COLO668 (cell line): ENCODE results near the gene PIK3C2B.
A peak's percentile ranks its signal among the peaks of the same experiment; 100 is the strongest.
"Not testable (repeated sequence)": the region's sequence is repeated elsewhere in the genome, so short reads cannot be mapped to it uniquely, and the experiment has no call there.

Source experiments
- DNase-seq: peaks from one replicate; lab custom pipeline; 2025; ENCODE audit not compliant: unreplicated experiment; lab: John Stamatoyannopoulos, UW

The PIK3C2B gene, protein sequence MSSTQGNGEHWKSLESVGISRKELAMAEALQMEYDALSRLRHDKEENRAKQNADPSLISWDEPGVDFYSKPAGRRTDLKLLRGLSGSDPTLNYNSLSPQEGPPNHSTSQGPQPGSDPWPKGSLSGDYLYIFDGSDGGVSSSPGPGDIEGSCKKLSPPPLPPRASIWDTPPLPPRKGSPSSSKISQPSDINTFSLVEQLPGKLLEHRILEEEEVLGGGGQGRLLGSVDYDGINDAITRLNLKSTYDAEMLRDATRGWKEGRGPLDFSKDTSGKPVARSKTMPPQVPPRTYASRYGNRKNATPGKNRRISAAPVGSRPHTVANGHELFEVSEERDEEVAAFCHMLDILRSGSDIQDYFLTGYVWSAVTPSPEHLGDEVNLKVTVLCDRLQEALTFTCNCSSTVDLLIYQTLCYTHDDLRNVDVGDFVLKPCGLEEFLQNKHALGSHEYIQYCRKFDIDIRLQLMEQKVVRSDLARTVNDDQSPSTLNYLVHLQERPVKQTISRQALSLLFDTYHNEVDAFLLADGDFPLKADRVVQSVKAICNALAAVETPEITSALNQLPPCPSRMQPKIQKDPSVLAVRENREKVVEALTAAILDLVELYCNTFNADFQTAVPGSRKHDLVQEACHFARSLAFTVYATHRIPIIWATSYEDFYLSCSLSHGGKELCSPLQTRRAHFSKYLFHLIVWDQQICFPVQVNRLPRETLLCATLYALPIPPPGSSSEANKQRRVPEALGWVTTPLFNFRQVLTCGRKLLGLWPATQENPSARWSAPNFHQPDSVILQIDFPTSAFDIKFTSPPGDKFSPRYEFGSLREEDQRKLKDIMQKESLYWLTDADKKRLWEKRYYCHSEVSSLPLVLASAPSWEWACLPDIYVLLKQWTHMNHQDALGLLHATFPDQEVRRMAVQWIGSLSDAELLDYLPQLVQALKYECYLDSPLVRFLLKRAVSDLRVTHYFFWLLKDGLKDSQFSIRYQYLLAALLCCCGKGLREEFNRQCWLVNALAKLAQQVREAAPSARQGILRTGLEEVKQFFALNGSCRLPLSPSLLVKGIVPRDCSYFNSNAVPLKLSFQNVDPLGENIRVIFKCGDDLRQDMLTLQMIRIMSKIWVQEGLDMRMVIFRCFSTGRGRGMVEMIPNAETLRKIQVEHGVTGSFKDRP (N-terminal part only)

DNA sequence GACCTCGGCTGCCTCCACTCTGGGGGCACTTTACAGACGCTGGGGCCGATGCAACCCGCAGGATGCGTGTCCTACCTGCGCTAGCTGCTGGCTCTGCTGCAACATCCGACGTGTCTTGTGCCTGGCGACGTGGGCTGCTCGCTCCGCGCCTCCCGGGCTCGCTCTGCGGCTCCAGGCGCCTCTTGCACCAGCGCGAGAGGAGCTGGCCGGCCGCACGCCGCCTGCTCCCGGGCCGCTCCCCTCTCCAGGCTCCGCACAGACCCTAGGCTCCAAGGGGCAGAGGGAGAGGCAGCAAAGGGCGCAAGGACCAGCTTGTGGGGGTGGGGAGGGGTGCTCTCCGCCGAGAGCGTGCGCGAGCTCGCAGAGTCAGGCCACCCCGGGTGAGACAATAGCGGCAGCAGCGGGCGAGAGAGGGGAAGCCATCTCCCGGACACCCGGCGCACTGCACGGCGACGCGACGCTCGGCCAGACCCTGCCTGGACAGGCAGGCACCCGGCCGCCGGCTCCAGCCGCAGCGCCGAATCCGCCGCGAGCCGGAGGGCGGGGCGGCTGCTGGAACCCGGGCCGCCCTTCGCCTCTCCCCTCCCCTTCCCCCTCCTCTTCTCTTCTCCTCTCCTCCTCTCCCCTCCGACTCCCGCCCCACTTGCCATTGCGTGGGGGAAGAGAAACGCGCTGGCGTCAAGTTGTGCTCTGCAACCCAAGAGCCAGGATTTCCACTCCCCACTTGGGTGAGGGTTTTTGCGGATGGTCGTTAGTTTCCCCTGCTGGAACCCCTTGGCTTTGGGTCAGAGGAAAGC is at the start of gene PIK3C2B:
PIK3C2B (minus strand) TSS at position 525 of the 797 bp plus-strand sequence. CDS start 25,003 bp downstream, outside the sequence.
- DNase-seq: peak; percentile 94

DNA sequence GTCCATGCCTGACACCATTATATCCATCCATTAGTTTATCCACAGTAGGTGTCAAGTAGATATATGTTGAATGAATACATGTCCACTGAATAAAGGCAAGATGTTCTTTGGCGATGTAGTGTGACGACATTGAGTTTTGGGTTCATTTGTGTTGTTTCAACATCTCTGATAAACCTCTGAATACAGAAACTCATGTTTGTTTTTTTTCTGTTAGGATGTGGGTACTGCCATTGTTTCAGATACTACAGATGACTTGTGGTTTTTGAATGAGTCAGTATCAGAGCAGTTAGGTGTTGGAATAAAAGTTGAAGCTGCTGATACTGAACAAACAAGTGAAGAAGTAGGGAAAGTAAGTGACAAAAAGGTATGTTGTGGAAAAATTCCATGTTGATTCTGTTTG is 49.7 kb upstream of the PIK3C2B start:
- DNase-seq: no peak

DNA sequence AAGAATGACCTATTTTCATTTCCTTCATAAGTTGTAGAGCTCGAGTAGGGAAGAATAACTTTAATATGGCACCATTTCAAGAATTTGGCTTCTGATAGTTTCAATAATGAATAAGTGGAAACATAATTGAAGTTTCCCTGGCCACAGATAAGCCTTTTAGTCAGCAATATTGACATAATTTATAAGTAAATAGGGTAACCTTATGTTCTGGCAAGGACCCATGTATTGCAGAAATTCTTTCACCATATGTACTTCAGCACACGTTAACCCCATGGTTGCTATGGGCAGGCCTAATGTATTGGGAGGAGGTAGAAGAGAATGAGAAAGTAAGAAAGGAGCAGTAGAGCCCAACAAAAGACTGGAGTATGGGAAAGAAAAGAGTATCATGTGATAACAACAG is 47.0 kb upstream of the PIK3C2B start:
- DNase-seq: no peak

DNA sequence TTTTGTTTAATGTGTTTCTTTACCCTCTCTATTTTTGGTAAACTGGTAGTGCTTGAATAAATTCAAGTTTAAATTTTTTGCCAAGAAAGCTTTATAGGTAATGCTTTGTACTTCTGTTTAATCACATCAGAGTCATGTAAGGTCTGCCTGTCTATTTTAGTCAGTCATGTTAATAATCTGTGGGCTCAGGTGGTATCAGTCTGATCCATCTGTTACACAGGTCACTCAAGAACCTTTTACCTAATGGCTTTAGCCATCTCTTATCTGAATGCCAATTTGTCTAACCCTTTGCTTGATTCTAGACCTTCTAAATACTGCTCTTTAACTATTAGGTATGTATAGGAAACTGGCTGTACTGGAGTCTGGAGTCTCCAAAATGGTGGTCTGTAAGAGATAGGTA is 38.2 kb upstream of the PIK3C2B start:
- no peak for DNase-seq

DNA sequence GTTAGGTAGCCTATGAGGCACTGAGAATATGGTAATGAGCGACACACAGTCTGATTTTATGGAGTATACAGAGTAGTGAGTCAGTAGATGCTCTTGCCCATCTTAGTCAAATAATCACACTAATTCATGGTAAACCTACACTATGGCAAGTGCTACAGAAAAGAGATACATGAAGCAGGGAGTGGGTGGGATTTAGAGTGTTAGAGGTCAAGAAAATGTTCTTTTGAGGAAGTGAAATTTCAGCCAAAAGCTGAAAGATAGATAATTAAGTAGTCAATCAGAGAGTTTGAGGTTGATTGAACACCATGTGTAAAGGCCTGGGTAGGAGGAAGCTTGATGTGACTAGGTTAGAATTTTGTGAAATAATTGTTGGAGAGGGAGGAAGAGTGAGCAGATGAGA is 36.3 kb upstream of the PIK3C2B start:
- DNase-seq: no peak

DNA sequence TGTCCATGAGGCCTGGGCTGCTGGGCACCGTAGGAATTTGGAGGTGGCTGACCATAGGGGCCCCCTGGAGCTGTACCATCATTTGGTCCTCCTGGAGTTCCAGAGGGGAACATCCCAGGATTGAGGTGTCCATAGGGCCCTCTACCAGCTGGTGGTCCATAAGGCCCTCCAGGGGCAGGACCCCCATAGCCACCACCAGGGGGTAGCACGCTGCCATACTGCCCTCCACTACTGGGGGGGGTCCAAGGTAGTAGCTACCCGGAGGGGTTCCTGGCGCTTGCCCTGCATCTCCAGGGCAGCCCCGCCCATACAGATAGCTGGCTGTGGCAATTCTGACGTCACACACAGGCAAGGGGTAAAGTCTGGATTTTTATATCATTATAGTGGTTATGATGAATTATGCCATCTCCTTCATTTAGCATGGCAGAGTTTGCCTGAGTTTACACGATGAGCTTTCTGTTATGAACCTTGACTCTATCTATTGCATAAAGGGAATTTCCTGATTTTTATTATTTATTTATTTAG is 34.8 kb upstream of the PIK3C2B start:
- DNase-seq: no peak

DNA sequence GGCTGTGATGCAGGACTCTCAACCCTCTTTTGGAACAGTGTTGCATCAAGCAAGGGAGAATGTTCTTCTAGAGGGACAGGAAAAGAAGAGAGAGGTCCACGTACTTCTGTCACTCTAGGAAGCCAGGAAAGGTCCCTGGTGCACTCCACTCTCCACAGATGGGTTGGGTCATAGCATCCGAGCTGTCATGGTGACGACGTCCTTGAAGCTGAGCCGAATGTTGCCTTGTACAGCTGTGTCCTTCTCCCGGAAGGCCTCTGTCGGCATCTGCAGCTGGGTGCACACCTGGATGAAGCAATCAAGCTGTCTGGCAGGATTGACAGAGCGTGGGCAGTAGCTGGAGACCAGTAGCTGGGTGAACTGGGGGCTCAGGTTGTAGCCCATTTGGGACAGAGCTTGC is 34.1 kb upstream of the PIK3C2B start:
- no peak for DNase-seq

DNA sequence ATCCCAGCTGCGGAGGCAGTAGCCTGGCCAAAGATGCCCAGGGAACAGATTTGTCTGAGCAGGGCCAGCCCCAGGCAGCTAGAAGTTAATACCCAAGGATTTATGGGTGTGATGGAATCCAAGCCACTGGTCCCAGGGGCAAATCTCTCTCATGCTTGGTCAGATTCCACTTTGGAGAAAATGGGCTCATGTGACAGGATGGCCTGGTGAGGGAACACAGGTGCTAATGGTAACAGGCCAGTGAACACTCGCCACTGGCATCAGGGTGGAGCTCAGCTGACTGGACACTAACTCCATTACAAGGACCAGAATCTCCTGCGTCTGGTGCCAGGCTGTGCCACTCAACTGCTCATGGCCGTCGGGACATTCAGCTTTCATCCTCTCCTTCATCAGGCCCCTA is 33.6 kb upstream of the PIK3C2B start:
- no peak for DNase-seq

DNA sequence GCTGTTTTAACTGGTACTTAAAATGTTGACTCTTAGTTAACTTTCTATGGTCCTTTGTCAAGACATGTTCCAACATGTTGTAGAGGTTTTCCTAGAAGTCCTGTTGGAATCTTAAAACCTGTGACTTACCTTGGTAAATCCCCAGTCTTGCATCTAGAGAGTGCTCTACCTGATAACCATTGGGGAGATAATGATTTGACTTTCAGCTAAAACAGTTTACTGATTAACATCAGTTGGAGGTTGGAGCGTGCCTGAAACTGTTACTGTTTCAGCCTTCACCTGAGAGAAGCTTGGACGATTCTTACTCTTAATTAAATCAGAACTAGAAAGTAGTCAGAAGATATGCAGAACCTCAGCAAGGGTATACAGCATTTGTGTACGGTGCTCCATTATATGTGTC is 30.4 kb upstream of the PIK3C2B start:
- no peak for DNase-seq

DNA sequence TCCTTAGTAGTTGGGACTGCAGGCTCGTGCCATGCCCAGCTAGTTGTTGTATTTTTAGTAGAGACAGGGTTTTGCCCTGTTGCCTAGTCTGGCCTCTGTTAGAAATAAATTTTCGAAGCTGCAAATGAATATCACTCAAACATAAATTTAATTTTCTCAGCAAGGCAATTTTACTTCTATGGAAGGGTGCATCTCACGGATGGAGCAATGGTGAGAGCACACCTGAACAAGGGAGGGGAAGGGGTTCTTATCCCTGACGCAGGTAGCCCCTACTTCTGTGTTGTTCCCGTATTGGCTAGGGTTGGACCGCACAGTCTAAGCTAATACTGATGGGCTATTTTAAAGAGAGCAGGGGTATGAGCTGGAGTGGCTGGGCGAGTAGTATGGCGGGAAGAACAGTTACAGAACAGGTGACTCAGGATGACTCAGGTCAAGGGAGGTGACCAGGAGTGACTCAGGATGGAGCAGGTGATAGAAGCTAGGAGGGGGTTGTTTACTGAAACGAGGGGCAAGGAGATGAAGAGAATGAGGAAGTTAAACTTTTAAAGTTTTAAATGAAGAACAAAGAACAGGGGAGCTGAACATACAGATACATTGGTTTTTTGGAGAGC is 29.1 kb upstream of the PIK3C2B start:
- DNase-seq: no peak

DNA sequence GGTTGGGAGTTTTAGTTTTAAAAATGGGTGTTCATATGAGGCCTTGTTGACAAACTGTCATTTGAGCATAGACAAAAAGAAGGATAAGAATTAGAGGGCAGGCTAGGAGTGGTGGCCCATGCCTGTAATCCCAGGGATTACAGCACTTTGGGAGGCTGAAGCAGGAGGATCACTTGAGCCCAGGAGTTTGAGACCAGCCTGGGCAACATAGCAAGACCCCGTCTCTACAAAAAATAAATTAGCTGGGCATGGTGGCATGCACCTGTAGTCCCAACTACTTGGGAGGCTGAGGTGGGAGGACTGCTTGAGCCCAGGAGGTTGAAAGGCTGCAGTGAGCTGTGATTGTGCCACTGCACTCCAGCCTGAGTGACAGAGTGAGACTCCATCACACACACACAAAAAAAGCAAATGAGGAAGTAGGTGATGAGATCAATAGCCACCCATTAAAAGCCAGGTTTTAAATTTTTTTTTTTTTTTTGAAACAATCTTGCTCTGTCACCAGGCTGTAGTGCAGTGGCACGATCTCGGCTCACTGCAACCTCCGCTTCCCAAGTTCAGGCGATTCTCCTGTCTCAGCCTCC is 27.4 kb upstream of the PIK3C2B start:
- DNase-seq: not testable (repeated sequence)

DNA sequence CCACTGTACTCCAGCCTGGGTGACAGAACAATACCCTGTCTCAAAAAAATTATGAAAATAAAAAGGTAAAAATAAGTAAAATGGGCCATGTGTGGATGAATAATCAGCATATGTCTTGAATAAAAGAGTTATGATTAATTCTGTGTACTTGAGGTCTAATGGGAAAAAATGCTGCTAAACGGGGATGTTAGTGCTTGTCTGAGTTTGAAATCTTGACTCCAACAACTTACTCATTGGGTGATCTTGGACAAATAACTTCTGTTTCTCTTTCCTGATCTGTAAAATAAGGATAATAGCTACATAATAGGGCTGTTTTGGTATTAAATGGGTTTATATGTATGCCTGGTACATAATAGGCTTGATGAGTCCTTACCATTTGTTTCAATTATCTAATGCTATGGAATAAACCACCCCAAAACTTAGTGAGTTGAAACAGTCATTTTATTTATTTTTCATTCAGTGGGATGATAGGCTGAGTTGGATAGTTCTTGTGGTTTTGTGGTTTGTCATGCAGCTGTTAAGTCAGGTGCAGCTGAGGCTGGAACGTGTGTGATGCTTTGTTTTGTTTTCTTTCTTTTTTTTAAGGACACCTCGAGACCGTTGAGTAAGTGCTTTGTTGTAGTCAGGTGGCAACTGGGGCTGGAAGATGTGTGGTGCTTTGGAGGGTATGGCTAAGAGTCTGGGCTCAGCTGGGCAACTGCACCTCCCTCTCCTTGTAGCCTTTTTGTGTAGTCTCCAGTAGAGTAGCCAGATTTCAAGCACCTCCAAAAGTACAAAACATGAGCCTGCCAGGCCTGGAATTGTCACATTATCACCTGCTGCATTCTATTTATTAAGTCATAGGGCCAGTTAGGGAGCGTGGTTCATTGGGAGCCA is 26.5 kb upstream of the PIK3C2B start:
- peak; percentile 66 for DNase-seq

DNA sequence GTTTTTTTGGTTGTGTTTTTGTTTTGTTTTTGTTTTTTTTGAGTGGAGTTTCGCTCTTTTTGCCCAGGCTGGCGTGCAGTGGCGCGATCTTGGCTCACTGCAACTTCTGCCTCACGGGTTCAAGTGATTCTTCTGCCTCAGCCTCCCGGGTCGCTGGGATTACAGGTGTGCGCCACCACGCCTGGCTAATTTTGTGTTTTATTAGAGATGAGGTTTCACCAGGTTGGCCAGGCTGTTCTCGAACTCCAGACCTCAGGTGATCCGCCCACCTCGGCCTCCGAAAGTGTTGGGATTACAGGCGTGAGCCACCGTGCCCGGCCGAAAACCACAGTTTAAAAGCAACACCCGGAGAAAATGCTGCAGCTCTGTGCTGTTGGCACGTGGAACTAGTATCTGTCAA is 22.8 kb upstream of the PIK3C2B start:
- DNase-seq: not testable (repeated sequence)

DNA sequence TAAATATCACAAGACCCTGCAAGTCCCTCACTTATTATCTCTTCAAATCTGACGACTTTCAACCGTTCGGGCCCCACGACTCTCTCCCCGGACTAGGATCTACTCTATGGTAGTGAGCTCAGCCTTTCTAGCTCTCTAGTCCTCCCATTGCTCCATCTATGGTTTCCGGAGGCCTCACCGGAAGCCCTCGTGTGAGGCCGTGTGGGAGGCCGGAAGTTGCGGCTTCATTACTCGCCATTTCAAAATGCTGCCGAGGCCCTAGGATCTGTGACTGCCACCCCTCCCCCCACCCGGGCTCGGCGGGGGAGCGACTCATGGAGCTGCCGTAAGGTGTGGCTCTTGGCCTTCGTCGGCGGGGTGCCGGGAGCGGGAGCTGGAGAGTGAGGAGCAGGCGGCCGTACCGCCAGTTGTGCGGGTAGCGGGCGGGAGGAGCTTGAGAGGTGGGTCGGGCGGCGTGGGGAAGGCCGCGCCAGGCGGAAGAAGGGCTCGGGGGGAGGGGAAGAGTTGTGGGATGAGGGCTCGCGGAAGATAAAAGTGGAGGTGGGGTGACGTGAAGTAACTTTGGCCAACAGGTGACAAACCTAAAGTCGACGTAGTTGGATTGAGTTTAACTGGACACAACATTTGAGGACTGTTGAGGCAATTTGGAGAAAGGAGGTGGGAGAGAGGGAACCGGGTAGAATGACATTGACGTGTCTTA is 21.7 kb upstream of the PIK3C2B start, which contains the start of gene MDM4:
MDM4 (plus strand) TSS at position 227 of the 700 bp plus-strand sequence. CDS start 9,113 bp downstream, outside the sequence.
- DNase-seq: peak; percentile 97

DNA sequence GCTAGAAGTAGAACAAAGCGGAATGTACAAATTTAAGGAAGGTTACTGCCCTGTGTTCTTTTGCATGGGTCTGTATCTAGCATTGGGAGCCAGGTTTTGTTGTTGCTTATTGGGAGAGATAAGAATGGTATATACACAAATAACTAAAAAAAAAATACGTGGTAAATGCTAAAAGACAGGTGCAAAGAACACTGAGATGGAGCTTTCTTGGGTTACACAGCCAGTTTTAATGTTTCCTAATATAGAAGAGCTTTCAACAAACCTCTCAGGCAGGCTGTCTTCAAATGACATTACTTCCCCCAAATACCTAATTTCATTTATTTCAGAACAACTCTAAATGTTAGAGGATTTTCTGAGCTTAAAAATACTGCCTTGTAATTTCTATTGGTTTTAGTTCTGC is 20.2 kb upstream of the PIK3C2B start:
- DNase-seq: no peak

DNA sequence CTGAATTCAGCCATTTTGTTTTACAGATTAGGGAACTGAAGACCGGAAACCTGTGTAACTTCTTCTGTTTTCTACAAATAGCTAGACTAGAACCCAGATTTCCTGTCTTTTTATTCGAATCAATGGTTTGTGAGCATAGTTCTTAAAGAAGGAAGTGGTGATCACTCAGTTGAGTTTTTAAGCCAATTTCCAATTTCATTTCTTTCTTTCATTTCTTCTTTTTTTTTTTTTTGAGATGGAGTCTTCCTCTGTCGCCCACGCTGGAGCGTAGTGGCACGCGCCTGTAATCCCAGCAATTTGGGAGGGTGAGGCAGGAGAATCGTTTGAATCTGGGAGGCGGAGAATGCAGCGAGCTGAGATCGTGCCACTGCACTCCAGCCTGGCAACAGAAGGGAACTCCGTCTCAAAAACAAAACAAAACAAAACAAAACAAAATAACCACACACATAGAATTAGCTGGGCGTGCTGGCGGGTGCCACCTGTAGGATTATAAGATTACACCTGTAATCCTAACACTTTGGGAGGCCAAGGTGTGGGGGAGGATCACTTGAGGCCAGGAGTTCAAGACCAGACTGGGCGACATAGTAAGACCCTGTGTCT is 18.6 kb upstream of the PIK3C2B start:
- DNase-seq: no peak

DNA sequence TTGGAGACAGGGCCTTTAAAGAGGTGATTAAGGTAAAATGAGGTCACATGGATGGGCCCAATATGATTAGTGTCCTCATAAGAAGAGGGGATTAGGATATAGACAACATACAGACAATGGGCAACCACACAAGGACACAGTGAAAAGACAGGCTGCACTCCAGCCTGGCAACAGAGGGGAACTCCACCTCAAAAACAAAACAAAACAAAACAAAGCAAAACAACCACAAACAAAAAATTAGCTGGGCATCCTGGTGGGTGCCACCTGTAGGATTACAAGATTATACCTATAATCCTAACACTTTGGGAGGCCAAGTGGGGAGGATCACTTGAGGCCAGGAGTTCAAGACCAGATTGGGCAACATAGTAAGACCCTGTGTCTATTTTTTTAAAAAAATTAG is 16.8 kb upstream of the PIK3C2B start:
- DNase-seq: no peak
